HCT116 (cell line): Measurements from ENCODE around the gene SULT6B1.

Source experiments
- CEBPB ChIP-seq: IDR thresholded peaks from 2 replicates; pipeline ENCODE4 v1.6.1; 2012; ENCODE audit warnings: low read depth
- EZH2 ChIP-seq: fragments of 200-600 bp; sonication (generic); IDR thresholded peaks from 2 replicates; pipeline ENCODE4 v1.6.1; 2017; ENCODE audit warnings: antibody characterized with exemption, mixed run types
- POLR2A ChIP-seq: IDR thresholded peaks from 2 replicates; pipeline ENCODE4 v1.7.0; 2011; ENCODE audit warnings: borderline replicate concordance; ENCODE audit not compliant: insufficient read depth, insufficient read length; ENCODE audit errors: extremely low read depth
- POLR2AphosphoS5 ChIP-seq: IDR thresholded peaks from 2 replicates; pipeline ENCODE4 v1.6.1; 2011; ENCODE audit warnings: mild to moderate bottlenecking, low read depth, low read length, moderate library complexity
- SIN3A ChIP-seq: IDR thresholded peaks from 2 replicates; pipeline ENCODE4 v1.6.1; 2012; ENCODE audit warnings: low read depth
- SRF ChIP-seq: IDR thresholded peaks from 2 replicates; pipeline ENCODE4 v1.6.1; 2012; ENCODE audit warnings: low read depth
- ZFX ChIP-seq: fragments of 450-650 bp; IDR thresholded peaks from 2 replicates; pipeline ENCODE4 v1.6.1; 2017
- ZNF274 ChIP-seq: fragments of 200-500 bp; sonication (Bioruptor generic); IDR thresholded peaks from 2 replicates; pipeline ENCODE4 v1.6.1; 2014; ENCODE audit warnings: mild to moderate bottlenecking, low read depth, low read length, inconsistent platforms
- TF ChIP-seq, protein P1 (sequence below), 3 experiments: fragments of 200-600 bp in 1 of 3; sonication (generic) in 1 of 3; IDR thresholded peaks in 2 of 3; conservative IDR thresholded peaks in 1 of 3; 2 replicates each; pipeline ENCODE4 v1.5.1; 2012 to 2017; ENCODE audit warnings: low read depth in 2 of 3, low read length in 2 of 3, antibody characterized with exemption in 1 of 3, borderline replicate concordance in 1 of 3, control low read depth in 1 of 3, mild to moderate bottlenecking in 1 of 3, mixed read lengths in 1 of 3, mixed run types in 1 of 3, moderate library complexity in 1 of 3; ENCODE audit not compliant: insufficient read depth in 1 of 3
- TF ChIP-seq, protein P2 (sequence below): IDR thresholded peaks from 2 replicates; pipeline ENCODE4 v1.6.1; 2012; ENCODE audit warnings: low read depth

DNA sequence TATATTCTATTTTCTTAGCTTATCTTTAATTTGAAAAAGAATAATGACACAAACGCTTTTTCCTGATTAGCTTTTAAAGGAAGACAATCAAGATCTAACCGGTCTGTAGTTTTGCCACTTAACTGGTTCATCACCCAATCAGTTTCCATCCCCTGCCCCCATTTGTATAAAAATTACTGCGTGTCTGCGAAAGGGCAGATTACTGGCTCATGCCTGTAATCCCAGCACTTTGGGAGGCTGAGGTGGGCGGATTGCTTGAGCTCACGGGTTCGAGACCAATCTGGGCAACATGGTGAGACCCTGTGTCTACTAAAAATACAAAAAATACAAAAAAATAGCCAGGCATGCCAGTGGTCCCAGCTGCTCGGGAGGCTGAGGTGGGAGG is 10.2 kb upstream of the SULT6B1 start:
- TF ChIP-seq, protein P1, sequence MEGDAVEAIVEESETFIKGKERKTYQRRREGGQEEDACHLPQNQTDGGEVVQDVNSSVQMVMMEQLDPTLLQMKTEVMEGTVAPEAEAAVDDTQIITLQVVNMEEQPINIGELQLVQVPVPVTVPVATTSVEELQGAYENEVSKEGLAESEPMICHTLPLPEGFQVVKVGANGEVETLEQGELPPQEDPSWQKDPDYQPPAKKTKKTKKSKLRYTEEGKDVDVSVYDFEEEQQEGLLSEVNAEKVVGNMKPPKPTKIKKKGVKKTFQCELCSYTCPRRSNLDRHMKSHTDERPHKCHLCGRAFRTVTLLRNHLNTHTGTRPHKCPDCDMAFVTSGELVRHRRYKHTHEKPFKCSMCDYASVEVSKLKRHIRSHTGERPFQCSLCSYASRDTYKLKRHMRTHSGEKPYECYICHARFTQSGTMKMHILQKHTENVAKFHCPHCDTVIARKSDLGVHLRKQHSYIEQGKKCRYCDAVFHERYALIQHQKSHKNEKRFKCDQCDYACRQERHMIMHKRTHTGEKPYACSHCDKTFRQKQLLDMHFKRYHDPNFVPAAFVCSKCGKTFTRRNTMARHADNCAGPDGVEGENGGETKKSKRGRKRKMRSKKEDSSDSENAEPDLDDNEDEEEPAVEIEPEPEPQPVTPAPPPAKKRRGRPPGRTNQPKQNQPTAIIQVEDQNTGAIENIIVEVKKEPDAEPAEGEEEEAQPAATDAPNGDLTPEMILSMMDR (IDR thresholded peaks at IDR 0.05 in 2 of 3, conservative IDR thresholded peaks at IDR 0.05 in 1 of 3; ENCODE audit: borderline replicate concordance in 1 of 3, insufficient read depth in 1 of 3, low read depth in 2 of 3, low read length in 2 of 3): no peak
- TF ChIP-seq SIN3A: no peak
- no peak for TF ChIP-seq POLR2A
- TF ChIP-seq, protein P2, sequence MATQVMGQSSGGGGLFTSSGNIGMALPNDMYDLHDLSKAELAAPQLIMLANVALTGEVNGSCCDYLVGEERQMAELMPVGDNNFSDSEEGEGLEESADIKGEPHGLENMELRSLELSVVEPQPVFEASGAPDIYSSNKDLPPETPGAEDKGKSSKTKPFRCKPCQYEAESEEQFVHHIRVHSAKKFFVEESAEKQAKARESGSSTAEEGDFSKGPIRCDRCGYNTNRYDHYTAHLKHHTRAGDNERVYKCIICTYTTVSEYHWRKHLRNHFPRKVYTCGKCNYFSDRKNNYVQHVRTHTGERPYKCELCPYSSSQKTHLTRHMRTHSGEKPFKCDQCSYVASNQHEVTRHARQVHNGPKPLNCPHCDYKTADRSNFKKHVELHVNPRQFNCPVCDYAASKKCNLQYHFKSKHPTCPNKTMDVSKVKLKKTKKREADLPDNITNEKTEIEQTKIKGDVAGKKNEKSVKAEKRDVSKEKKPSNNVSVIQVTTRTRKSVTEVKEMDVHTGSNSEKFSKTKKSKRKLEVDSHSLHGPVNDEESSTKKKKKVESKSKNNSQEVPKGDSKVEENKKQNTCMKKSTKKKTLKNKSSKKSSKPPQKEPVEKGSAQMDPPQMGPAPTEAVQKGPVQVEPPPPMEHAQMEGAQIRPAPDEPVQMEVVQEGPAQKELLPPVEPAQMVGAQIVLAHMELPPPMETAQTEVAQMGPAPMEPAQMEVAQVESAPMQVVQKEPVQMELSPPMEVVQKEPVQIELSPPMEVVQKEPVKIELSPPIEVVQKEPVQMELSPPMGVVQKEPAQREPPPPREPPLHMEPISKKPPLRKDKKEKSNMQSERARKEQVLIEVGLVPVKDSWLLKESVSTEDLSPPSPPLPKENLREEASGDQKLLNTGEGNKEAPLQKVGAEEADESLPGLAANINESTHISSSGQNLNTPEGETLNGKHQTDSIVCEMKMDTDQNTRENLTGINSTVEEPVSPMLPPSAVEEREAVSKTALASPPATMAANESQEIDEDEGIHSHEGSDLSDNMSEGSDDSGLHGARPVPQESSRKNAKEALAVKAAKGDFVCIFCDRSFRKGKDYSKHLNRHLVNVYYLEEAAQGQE: no peak
- no peak for TF ChIP-seq ZFX
- TF ChIP-seq EZH2: no peak
- TF ChIP-seq ZNF274: no peak
- TF ChIP-seq CEBPB: no peak
- no peak for TF ChIP-seq SRF
- TF ChIP-seq POLR2AphosphoS5: 0 out of 2 replicates have a peak, but pooled peaks have one; percentile 20
